Fibroblast of villous mesenchyme (primary cell): Measurements from ENCODE around the gene GP5. TPM values are rescaled to one million over a fixed set of nuclear protein-coding genes. Genes with fewer than 3 reads are reported as not detected.

Experiments
- DNase-seq: peaks from one replicate; pipeline ENCODE4 v3.0.0-alpha.2; 2010; ENCODE audit warnings: low read depth
- H3K4me3 ChIP-seq: 2 replicates; pipeline ENCODE4 v1.5.1; 2011; ENCODE audit warnings: low read depth, mild to moderate bottlenecking, low read length
- total RNA-seq: library from RNA; depleted of rRNA; stranded (reverse); fragments of >200 nt; gene quantifications from 2 replicates; pipeline ENCODE4 v1.2.3, GENCODE V29; 2012
- TF ChIP-seq, protein P1 (sequence below): IDR thresholded peaks from 2 replicates; pipeline ENCODE4 v1.5.1; 2012; ENCODE audit warnings: low read depth, mild to moderate bottlenecking, low read length; ENCODE audit not compliant: insufficient read depth

The GP5 gene
- total RNA-seq, 1 donor = not detected

DNA sequence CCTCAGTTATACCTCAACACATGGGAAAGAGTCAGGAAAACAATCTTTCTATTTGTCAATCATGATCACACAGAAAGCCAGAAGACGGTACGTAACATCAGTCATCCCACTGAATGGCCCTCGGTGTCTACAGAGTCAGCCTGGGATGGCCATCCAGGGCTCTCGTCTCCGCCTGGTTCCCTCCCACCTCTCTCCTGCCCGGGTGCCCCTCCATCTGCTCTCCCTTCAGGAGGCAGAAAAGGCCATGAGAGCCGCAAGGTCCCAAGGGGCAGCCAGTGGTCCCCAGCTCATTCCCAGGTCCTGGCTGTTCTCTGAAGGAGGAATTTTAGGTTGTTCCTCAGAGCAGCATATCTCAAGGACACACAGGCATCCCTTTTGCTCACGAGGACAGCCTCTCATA, 25.2 kb downstream of the GP5 start:
- TF ChIP-seq, protein P1, sequence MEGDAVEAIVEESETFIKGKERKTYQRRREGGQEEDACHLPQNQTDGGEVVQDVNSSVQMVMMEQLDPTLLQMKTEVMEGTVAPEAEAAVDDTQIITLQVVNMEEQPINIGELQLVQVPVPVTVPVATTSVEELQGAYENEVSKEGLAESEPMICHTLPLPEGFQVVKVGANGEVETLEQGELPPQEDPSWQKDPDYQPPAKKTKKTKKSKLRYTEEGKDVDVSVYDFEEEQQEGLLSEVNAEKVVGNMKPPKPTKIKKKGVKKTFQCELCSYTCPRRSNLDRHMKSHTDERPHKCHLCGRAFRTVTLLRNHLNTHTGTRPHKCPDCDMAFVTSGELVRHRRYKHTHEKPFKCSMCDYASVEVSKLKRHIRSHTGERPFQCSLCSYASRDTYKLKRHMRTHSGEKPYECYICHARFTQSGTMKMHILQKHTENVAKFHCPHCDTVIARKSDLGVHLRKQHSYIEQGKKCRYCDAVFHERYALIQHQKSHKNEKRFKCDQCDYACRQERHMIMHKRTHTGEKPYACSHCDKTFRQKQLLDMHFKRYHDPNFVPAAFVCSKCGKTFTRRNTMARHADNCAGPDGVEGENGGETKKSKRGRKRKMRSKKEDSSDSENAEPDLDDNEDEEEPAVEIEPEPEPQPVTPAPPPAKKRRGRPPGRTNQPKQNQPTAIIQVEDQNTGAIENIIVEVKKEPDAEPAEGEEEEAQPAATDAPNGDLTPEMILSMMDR = no peak
- DNase-seq = no peak

DNA sequence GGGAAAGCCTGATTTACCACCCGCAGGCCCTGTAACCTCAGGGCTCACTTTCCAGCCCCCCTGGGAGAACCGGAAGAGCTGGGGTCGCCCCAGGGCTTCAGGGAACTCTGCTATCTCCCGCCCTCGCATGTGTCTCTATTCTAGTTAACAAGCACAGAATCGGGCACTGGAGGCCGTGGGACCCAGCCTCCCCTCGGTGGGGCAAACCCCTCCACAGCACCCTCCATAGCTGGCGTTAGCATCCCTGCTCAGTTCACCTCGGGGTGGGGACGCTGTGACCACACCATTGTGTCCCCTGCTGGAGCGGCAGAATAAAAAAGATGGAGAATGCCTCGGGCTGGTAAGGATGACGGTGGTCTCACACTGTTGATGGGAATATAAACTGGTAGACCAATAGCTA, 26.0 kb downstream of the GP5 start:
- TF ChIP-seq, protein P1 = no peak

More for the DNA sequence above, 25.2 kb downstream of the GP5 start:
- H3K4me3 ChIP-seq = no peak overlapping the region

DNA sequence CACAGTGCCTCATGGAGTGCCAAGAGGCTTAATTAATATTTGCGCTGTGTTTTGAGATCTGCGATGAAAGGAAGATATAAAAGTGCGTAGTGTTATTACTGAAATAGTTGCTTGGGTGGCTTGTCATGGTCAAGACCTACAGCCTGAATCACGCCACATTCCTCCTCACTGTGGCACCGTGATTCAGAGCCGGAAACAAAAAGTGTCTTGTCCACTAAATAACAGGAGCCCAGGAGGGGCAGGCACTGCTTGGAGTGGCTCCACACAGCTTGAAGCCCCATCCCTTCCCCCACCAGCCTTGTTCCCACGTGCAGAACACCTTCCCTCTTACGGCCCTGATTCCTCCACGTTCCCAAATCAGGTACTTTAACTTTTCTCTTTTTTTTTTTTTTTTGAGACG, 28.3 kb downstream of the GP5 start:
- TF ChIP-seq, protein P1 = no peak
- no peak for DNase-seq
- no peak overlapping the region for H3K4me3 ChIP-seq

More for the DNA sequence above, 26.0 kb downstream of the GP5 start:
- no peak for DNase-seq
- no peak overlapping the region for H3K4me3 ChIP-seq

DNA sequence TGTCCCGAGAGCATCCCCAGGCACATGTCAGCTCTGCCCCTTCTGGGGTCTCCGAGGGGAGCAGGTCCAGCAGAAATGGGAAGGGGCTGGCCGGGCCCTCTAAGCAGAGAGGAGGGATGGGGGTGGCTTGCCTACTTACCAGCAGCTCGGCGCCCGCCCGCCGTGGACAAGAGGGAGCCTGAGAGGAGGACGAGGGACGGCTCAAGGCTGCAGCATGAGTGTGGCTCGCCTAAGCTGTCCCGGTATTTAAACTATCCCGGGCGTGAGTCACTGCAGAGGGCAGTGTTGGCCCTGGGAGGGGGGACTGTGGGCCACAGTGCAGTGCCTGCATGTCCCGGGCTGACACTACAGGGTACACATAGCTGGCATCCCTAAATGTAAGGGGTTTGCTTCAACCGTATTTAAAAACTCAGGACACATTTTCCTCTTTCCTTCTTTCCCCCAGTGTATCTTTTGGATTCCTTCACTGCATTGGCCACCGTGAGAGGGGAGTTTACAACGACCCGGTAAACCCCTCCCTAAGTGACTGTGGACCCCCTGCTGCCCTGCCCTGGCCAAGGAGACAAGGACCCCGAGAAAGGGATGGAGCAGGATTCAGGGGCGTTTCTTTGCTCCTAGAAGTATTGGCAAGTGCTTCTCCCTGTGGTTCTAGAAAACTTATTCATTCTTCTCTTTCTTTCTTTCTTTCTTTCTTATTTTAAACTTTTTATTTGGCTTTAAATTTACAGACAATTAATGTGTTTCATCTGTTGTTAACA, 29.4 kb downstream of the GP5 start, which contains the start of gene LRRC15:
Gene LRRC15 (minus strand): TSS at position 222 of the 758 bp plus-strand sequence. CDS start 8,700 bp downstream, outside the sequence.
- H3K4me3 ChIP-seq = no peak within 1 kb of the TSS
- TF ChIP-seq, protein P1 = no peak
- DNase-seq = peak; percentile 46

DNA sequence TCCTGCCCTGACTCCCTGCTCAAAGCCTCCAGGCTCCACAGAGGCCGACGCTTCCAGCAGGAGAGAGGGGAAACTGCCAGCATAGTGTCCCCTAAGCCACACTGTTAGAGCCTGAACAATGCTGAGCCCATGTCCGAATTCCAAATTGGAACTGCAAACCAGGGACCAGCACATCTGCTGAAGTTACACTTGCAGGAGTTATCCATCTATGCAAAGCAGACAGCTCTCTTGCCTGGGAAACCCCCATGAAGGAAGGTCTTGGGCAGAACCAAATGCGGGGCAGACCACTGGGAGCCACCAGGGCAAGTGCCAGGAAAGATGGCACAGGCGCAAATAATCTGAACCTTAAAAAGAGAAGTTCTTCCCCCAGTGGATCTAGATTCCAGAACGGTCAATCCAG, 30.1 kb downstream of the GP5 start:
- H3K4me3 ChIP-seq = no peak overlapping the region
- no peak for DNase-seq
- TF ChIP-seq, protein P1 = no peak

DNA sequence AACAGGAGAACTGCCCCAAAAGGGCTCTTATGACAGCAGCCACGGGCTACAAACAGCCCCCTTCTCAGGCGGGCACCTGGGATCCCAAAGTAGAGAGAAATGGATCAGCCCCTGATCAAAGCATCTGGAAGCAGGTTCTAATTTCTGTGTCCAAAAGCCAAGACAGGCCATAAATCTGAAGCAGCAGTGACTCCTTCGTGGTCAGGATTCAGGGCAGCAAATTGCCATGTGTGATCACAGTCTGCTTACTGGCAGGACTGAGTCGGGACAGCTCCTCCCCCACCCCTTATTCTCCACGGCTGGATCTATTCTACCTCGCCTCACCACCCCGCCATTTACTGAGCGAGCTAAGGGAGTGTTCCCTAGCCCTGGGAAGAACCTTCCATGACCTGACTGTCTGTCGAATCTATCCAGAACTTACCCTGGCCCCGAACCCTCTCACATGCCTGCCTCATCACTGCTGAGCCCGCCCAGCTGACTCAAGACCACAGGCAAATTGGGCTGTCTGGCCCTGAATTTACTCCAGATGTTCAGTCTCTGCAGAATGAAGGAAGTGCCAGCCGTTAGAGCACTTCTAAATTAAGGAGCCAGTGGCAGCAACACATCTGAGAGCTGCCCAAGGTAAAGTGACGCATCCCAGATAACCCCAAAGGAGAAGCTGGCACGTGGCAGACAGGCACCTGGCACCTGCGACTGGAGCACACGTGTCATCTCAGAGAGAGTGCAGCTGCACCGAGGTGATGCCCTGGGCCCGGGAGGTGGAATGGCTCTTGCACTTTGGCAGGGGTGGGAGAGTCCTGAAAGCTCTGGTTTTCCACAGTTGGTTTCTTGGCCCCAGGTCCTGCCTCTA, 30.8 kb downstream of the GP5 start:
- TF ChIP-seq, protein P1 = no peak
- H3K4me3 ChIP-seq = no peak overlapping the region

More for the DNA sequence above, 30.8 kb downstream of the GP5 start:
- peak; percentile 26 for DNase-seq
